B cell (primary cell): ENCODE data around the gene EFCAB7. TPM values are rescaled to one million over a fixed set of nuclear protein-coding genes. Genes with fewer than 3 reads are reported as not detected.

Source experiments
- ATAC-seq: fragments of 200-7000 bp; cut with Tn5 transposase; one replicate; pipeline ENCODE4 v1.10.0; 2021; ENCODE audit warnings: low read depth, mild to moderate bottlenecking, moderate number of reproducible peaks, moderate library complexity
- CTCF ChIA-PET: fragments of 350-600 bp; sonication (Branson Sonifier 250); formaldehyde crosslinking; loops from one replicate; lab custom pipeline; 2021; ENCODE audit warnings: antibody characterized with exemption, inconsistent platforms; lab: Charles Lee
- POLR2A ChIA-PET: fragments of 350-600 bp; sonication (Branson Sonifier 250); formaldehyde crosslinking; loops from one replicate; lab custom pipeline; 2021; ENCODE audit warnings: antibody characterized with exemption; lab: Charles Lee
- DNase-seq: peaks from one replicate; pipeline ENCODE4 v3.0.0; 2013
- H2AFZ ChIP-seq: 2 replicates; pipeline ENCODE4 v1.6.1; 2012; ENCODE audit warnings: mild to moderate bottlenecking, low read depth, low read length; ENCODE audit not compliant: insufficient read depth, poor library complexity, severe bottlenecking
- H3K27ac ChIP-seq, 2 donors: 1 replicate in 1 of 2; 2 replicates in 1 of 2; pipeline ENCODE4 v1.5.1; 2012 to 2013; ENCODE audit warnings: low read length in 2 of 2, mild to moderate bottlenecking in 2 of 2, moderate library complexity in 1 of 2
- H3K27me3 ChIP-seq, 4 experiments: fragments of 200-600 bp in 1 of 4; sonication (generic) in 1 of 4; replicated peaks in 1 of 4; 1 replicate in 2 of 4; 2 replicates in 2 of 4; pipeline versions ENCODE4 v1.6.1 to v1.7.0; 2013 to 2016; ENCODE audit warnings: low read length in 3 of 4, mild to moderate bottlenecking in 2 of 4, mixed read lengths in 1 of 4, moderate library complexity in 1 of 4; ENCODE audit not compliant: insufficient read depth in 4 of 4, control insufficient read depth in 3 of 4; ENCODE audit errors: control extremely low read depth in 1 of 4
- H3K36me3 ChIP-seq, 2 experiments: replicated peaks in 1 of 2; 1 replicate in 1 of 2; 2 replicates in 1 of 2; pipeline versions ENCODE4 v1.6.1 to v1.7.1; 2013; ENCODE audit warnings: low read length in 1 of 2; ENCODE audit not compliant: insufficient read depth in 2 of 2, control insufficient read depth in 1 of 2; ENCODE audit errors: control extremely low read depth in 1 of 2, extremely low read depth in 1 of 2
- H3K4me1 ChIP-seq, 2 donors: fragments of 200-600 bp in 1 of 2; sonication (generic) in 1 of 2; 1 replicate in 1 of 2; 2 replicates in 1 of 2; pipeline versions ENCODE4 v1.5.1 to v1.6.1; 2013 to 2017; ENCODE audit warnings: low read length in 2 of 2; ENCODE audit not compliant: control insufficient read depth in 2 of 2, insufficient read depth in 2 of 2
- H3K4me2 ChIP-seq: replicated peaks from 2 replicates; pipeline ENCODE3; 2012; ENCODE audit warnings: mild to moderate bottlenecking, low read depth, low read length; ENCODE audit not compliant: poor library complexity, severe bottlenecking
- H3K4me3 ChIP-seq, 5 experiments: fragments of 200-600 bp in 1 of 5; sonication (generic) in 1 of 5; 1 replicate in 3 of 5; 2 replicates in 2 of 5; pipeline versions ENCODE4 v1.5.1 to v1.7.0; 2011 to 2016; ENCODE audit warnings: low read length in 4 of 5, mild to moderate bottlenecking in 4 of 5, low read depth in 2 of 5, control low read depth in 1 of 5, moderate library complexity in 1 of 5; ENCODE audit not compliant: insufficient read depth in 1 of 5; ENCODE audit errors: control extremely low read depth in 1 of 5, extremely low read depth in 1 of 5
- H3K79me2 ChIP-seq: fragments of 200-600 bp; sonication (generic); one replicate; pipeline ENCODE4 v1.6.0; 2016; ENCODE audit warnings: low read length; ENCODE audit not compliant: control insufficient read depth, insufficient read depth
- H3K9ac ChIP-seq: fragments of 200-600 bp; sonication (generic); 2 replicates; pipeline ENCODE4 v1.6.1; 2017; ENCODE audit warnings: mild to moderate bottlenecking, low read length, moderate library complexity
- H3K9me3 ChIP-seq, 3 donors: one replicate each; pipeline versions ENCODE4 v1.6.1 to v1.7.1; 2013; ENCODE audit warnings: low read length in 2 of 3; ENCODE audit not compliant: control insufficient read depth in 2 of 3, insufficient read depth in 1 of 3; ENCODE audit errors: control extremely low read depth in 1 of 3
- H4K20me1 ChIP-seq: 2 replicates; pipeline ENCODE4 v1.6.0; 2012; ENCODE audit warnings: mild to moderate bottlenecking, low read length; ENCODE audit not compliant: insufficient read depth, control insufficient read depth, poor library complexity, severe bottlenecking
- H3K27ac Mint-ChIP-seq: one replicate; pipeline ENCODE4 v1.8.0; 2021; ENCODE audit warnings: mixed read lengths
- H3K27me3 Mint-ChIP-seq: one replicate; pipeline ENCODE4 v1.8.0; 2021; ENCODE audit warnings: mixed read lengths
- H3K4me1 Mint-ChIP-seq: one replicate; pipeline ENCODE4 v1.8.0; 2021; ENCODE audit warnings: mixed read lengths
- H3K4me3 Mint-ChIP-seq: one replicate; pipeline ENCODE4 v1.8.0; 2021; ENCODE audit warnings: mixed read lengths
- H3K9me3 Mint-ChIP-seq: one replicate; pipeline ENCODE4 v1.8.0; 2022; ENCODE audit warnings: mixed read lengths; ENCODE audit not compliant: insufficient read depth
- CTCF ChIP-seq: fragments of 200-600 bp; IDR thresholded peaks from one replicate; pipeline ENCODE4 v1.8.0; 2022; ENCODE audit warnings: antibody characterized with exemption, mild to moderate bottlenecking
- EZH2 ChIP-seq: IDR thresholded peaks from 2 replicates; pipeline ENCODE4 v1.6.1; 2012; ENCODE audit warnings: borderline replicate concordance, low read depth, mild to moderate bottlenecking, moderate library complexity, low read length; ENCODE audit not compliant: insufficient read depth, poor library complexity, severe bottlenecking
- WGBS: methylation state at CpG from one replicate; pipeline ENCODE4 v1.1.5; 2013; ENCODE audit warnings: missing lambda C conversion rate; ENCODE audit not compliant: insufficient coverage; 5-methylcytosine and 5-hydroxymethylcytosine counted together
- intact Hi-C: fragments of 100-400 bp; cut with micrococcal nuclease; formaldehyde crosslinking; loops from one replicate; pipeline ENCODE4 v1.10.0; 2022
- polyA plus RNA-seq: library from polyadenylated mRNA; depleted of rRNA; stranded (reverse); fragments of >200 nt; gene quantifications from 2 replicates; pipeline ENCODE4 v1.2.3, GENCODE V29; 2012
- total RNA-seq, 2 donors: library from RNA; stranded (reverse); fragments of 120-200 nt in 1 of 2; gene quantifications; 1 replicate in 1 of 2; 2 replicates in 1 of 2; pipeline versions ENCODE4 v1.2.3 to v1.2.4, GENCODE V29; 2013 to 2022

Gene EFCAB7
- total and polyA plus RNA-seq, 2 donors (not counting 1 experiment from before 2014, with no cell fraction given), result 3.6 to 11.2 TPM

- H3K9me3 Mint-ChIP-seq, result no peaks in the 10 kb centered on the region
- peaks cover 4% of the 10 kb centered on the region in 2 donors for H3K4me1 ChIP-seq
- ATAC-seq (no peak), DNase-seq (no peak)
- no peak overlapping the region for H3K4me3 Mint-ChIP-seq
- H3K27me3 Mint-ChIP-seq, result no peaks in the 10 kb centered on the region
- H3K4me1 Mint-ChIP-seq, result peaks cover 4% of the 10 kb centered on the region
- H3K27ac Mint-ChIP-seq, result no peak overlapping the region
- POLR2A ChIA-PET, result interaction anchor here (0.7 kb wide), 1 partner anchor 24 kb away, joined by 4 read pairs; no protein-coding TSS in a partner anchor
- H3K4me3 ChIP-seq, result no peak overlapping the region
- no peak overlapping the region for H3K4me2 ChIP-seq
- H3K9me3 ChIP-seq, result peaks cover 0 to 2% (median 0%) of the 10 kb centered on the region in 3 donors
- TF ChIP-seq CTCF (no peak), EZH2 (no peak)
- WGBS, result no CpG with 5 or more reads among the region's 2 CpGs
- CTCF ChIA-PET, result no interaction called here
- no peaks in the 10 kb centered on the region for H3K27me3 ChIP-seq
- no peak overlapping the region for H2AFZ ChIP-seq
- no peaks in the 10 kb centered on the region for H4K20me1 ChIP-seq
- intact Hi-C loops, result no loop called here
- H3K9ac ChIP-seq, result no peak overlapping the region
- H3K79me2 ChIP-seq, result peaks cover 8% of the 10 kb centered on the region
- H3K27ac ChIP-seq, result no peak overlapping the region
- H3K36me3 ChIP-seq, result no peaks in the 10 kb centered on the region
Observed at GRCh38 chr1:63516629-63517028, 6.7 kb upstream of the EFCAB7 start.

- no peaks in the 10 kb centered on the region for H4K20me1 ChIP-seq
- ATAC-seq (peak; percentile 5), DNase-seq (no peak)
- peak overlapping the region; percentile 88 to 91 for H3K27ac ChIP-seq
- Mint-ChIP-seq H3K27ac (peak overlapping the region; percentile 96), H3K4me3 (peak overlapping the region; percentile 92), H3K9me3 (no peaks in the 10 kb centered on the region), H3K27me3 (no peaks in the 10 kb centered on the region), H3K4me1 (peaks cover 26% of the 10 kb centered on the region)
- peak overlapping the region; percentile 82 for H3K4me2 ChIP-seq
- H3K4me1 ChIP-seq, result peaks cover 16 to 17% of the 10 kb centered on the region in 2 donors
- H3K27me3 ChIP-seq, result no peaks in the 10 kb centered on the region
- H2AFZ ChIP-seq, result peak overlapping the region; percentile 95
- intact Hi-C loops, result loop anchor here (1.0 to 5.0 kb wide), 8 partner anchors 13 to 1897 kb away; partner anchors contain the start of genes ALG6, ATG4C, LEPR and LEPROT
- H3K9ac ChIP-seq, result peak overlapping the region; percentile 83
- POLR2A ChIA-PET, result no interaction called here
- WGBS, result 0% methylated on average over 7 of the region's 11 CpGs
- H3K9me3 ChIP-seq, result no peaks in the 10 kb centered on the region
- CTCF ChIA-PET, result interaction anchor here (0.9 to 1.3 kb wide), 2 partner anchors 14 to 32 kb away, joined by 3 read pairs; no protein-coding TSS in a partner anchor
- peaks cover 18% of the 10 kb centered on the region for H3K79me2 ChIP-seq
- H3K36me3 ChIP-seq, result peaks cover 0 to 1% of the 10 kb centered on the region in 2 experiments
- H3K4me3 ChIP-seq, result peak overlapping the region; percentile 76 to 97 (median 88)
- TF ChIP-seq EZH2 (no peak), CTCF (no peak)
Observed at GRCh38 chr1:63523738-63524137, 413 bp downstream of the EFCAB7 start.
